ENCODE results near the gene ALCAM.

DNA sequence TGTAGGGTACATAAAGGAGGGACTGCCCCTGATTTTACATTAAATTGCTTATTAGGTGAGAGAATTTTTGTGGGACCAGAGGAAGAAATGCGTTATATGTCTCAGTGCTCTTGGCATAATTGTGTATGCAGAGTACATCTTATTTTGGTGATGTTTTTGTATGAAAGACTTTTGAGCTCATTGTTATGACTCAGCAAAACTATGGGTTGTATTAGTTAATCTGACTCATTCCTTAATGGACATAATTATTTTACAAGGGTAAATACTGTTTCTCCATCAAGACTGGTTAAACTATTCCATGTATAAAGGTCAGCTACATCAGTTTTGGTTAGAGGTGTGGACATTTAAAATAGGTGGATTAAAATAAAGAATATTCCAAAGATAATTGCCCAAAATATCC lies 156.8 kb downstream of the ALCAM start:
- TF ChIP-seq, protein P1, sequence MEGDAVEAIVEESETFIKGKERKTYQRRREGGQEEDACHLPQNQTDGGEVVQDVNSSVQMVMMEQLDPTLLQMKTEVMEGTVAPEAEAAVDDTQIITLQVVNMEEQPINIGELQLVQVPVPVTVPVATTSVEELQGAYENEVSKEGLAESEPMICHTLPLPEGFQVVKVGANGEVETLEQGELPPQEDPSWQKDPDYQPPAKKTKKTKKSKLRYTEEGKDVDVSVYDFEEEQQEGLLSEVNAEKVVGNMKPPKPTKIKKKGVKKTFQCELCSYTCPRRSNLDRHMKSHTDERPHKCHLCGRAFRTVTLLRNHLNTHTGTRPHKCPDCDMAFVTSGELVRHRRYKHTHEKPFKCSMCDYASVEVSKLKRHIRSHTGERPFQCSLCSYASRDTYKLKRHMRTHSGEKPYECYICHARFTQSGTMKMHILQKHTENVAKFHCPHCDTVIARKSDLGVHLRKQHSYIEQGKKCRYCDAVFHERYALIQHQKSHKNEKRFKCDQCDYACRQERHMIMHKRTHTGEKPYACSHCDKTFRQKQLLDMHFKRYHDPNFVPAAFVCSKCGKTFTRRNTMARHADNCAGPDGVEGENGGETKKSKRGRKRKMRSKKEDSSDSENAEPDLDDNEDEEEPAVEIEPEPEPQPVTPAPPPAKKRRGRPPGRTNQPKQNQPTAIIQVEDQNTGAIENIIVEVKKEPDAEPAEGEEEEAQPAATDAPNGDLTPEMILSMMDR (IDR thresholded peaks at IDR 0.05) = no peak
- TF ChIP-seq EP300 (IDR thresholded peaks at IDR 0.05; ENCODE audit: low read depth) (no peak), POLR2A (IDR thresholded peaks at IDR 0.05) (no peak), POLR2AphosphoS5 (IDR thresholded peaks at IDR 0.05) (no peak)

All from transverse colon (tissue), 4 donors.